GM11168 (cell line): Measurements from ENCODE around the gene MB21D2.
"Not testable (repeated sequence)": the region's sequence is repeated elsewhere in the genome, so short reads cannot be mapped to it uniquely, and the experiment has no call there.

Source experiments
- in situ Hi-C: fragments of 300-500 bp; cut with MboI; formaldehyde crosslinking; loops from one replicate; pipeline ENCODE4 v1.12.0; 2022; ENCODE audit warnings: low sequenced_read_pairs; ENCODE audit not compliant: unreplicated experiment

Gene MB21D2

DNA sequence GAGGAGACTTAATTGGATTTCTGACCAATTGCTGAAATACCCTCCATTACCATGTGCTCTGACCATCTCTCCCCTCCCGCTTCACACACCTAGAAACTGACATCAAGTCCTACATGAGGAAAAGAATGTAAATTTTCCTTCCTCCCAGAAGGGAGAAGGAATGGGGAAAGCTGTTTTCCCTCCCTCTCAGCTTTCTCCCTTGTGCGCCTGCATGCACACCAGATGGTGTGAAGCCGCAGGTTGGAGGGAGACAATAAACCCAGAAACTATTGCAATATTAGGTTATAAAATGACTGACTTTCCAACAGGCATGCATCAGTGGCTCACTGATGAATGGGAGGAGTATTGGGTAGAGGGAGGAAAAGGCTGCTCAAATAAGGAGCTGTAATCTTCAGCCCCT lies 50.9 kb downstream of the MB21D2 start:
- in situ Hi-C loops: no loop called here

DNA sequence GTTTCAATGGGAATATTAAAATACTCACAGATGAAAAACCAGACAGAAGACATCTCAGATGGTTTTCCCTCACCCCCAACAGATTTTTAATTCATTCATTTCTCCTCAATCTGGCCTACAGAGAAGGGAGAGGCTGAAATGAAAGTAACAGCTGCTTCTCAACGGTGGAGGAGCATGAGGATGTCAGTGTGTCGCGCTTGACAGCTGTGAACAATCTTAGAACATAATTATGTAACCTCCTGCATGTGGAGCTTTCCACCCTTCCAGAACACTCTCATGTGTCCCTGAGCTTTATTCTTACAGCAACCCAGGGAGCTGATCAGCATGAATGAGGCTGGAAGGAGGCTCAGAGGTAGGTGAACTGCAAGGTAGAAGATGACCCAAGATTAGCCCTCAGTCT lies 52.7 kb downstream of the MB21D2 start:
- in situ Hi-C loops: no loop called here

GRCh38 chr3:192863091-192863420 lies 54.6 kb downstream of the MB21D2 start:
- in situ Hi-C loops: no loop called here

GRCh38 chr3:192862408-192863090 lies 55.1 kb downstream of the MB21D2 start:
- in situ Hi-C loops: no loop called here

DNA sequence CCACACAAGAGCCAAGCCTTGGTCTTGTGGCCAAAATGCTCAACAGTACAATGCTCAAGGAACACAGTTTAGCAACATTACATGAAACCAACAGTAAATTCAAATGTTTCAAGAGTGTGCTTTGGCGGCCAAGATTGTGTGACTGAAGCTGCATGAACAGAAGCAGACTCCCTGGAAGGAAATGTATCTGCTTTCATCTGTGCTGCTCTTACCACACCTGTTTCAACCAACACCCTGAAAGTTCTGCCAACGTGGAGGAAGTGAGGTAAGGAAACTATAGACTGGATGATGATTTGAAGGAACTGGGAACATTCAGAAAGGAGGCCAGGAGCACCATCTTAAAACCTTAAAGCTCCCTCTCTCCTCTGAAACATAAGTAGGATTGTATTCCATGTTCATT lies 55.7 kb downstream of the MB21D2 start:
- in situ Hi-C loops: no loop called here

DNA sequence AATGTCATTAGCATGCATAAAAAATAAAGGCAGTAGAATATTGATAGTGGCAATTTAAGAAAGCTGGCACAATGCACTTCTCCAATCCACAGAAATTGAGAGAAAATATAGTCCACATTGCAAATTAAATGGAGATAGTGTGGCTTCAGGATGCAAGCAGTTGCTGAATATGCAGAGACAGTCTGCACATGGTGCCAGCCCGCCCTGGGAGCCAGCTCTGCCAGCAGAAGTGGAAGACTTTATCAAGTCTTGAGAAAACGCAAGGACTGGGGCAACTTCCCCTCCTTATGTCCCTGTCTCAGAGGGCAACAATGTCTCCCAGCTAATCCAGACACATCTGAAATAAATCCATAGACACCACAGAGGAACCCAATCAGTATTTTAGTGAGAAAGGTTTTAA lies 57.2 kb downstream of the MB21D2 start:
- in situ Hi-C loops: no loop called here

GRCh38 chr3:192858849-192859585 lies 58.6 kb downstream of the MB21D2 start:
- in situ Hi-C loops: no loop called here

- in situ Hi-C loops: no loop called here
These were observed 60.4 kb downstream of the MB21D2 start for GRCh38 chr3:192857260-192857661.

DNA sequence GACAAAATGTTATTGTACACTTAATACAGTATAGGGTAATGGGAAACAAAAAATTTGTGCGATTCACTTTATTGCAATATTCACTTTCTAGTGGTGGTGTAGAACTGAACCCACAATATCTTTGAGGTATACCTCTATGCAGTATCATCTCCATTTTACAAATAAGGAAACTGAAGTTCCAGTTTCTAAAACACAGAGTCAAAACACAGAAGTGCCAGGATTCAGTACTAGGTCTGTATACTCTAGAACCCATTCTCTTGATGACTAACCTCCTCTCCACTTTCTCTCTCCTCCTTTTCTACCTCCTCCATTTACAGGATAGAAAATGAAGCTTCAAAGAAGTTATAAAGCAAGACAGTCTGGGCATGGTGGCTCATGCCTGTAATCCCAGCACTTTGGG lies 62.2 kb downstream of the MB21D2 start:
- in situ Hi-C loops: no loop called here

DNA sequence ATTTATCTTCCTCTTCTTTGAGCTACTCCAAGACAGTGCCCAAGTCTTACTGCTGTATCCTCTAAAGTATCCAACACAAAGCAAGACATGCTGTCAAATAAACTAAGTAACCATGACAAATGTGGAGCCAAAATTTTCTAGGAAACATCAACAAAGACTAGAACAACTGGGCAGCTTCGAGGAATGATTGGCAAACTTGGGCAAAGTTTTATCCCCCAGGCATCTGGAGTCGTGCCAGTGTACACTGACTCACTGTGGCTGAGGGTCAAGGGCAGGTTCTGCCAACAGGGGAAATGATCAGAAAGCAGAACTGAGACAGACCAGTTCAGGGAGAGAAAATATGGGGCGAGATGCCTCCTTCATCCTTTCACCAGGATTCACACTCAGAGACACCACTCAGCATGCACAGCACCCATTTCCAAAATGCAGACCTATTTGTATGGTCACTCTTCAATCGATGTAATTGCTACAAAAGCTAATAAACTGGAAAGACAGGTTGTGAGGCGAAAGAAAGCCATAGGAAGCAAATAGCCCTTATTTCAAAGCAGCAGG lies 65.8 kb downstream of the MB21D2 start:
- in situ Hi-C loops: no loop called here

GRCh38 chr3:192850451-192850981 lies 67.1 kb downstream of the MB21D2 start:
- in situ Hi-C loops: no loop called here

DNA sequence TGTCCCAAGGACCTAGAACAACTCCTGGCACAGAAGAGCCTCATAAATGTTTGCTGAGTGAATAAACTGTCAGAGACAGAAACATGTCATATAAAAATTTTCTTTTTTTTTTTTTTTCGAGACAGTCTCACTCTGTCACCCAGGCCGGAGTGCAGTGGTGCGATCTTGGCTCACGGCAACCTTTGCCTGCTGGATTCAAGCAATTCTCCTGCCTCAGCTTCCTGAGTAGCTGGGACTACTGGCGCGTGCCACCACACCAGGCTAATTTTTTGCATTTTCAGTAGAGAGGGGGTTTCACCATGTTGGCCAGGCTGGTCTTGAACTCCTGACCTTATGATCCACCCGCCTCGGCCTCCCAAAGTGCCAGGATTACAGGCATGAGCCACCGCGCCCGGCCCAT lies 67.8 kb downstream of the MB21D2 start:
- in situ Hi-C loops: not testable (repeated sequence)

DNA sequence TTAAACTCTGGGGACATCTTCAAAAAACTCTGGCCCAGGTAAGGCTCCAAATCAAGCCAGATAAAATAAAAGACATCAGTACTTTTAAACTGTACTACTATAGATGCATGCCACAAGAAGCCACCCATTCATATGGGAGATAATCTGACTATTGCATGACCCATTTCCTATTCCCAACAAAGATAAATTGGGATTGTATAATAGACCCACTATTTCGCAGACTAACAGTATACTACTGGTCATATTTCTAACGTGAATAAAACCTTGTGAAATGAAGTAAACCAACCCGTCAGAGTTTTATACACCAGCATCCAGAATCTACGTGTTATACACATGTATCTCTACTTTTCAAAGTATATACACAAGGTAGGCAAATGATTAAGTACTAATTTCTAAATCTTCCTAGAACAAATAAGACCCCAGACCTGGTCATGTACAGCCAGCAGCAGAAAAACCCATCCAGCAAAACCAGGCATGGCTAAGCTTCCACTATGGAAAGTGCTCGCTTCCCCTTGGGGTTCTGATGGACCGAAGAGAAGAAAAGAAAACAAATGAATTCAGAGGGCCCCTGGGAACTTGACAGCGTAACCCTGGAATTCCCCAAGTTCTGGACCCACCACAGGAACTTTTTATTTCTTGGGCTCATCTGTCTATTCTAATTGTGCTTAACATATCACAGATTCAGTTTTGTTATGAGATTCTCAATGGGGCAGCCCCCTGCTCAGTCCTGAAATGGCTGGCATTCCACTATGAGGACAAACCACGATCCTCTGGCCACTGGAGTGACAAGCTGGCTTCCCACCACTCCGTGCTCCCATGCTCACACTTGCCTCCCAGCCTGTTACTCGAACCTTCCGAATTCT lies 69.1 kb downstream of the MB21D2 start:
- in situ Hi-C loops: no loop called here

- in situ Hi-C loops: no loop called here
These were observed 69.7 kb downstream of the MB21D2 start for GRCh38 chr3:192847941-192848340.

GRCh38 chr3:192845526-192845855 lies 72.2 kb downstream of the MB21D2 start:
- in situ Hi-C loops: no loop called here

DNA sequence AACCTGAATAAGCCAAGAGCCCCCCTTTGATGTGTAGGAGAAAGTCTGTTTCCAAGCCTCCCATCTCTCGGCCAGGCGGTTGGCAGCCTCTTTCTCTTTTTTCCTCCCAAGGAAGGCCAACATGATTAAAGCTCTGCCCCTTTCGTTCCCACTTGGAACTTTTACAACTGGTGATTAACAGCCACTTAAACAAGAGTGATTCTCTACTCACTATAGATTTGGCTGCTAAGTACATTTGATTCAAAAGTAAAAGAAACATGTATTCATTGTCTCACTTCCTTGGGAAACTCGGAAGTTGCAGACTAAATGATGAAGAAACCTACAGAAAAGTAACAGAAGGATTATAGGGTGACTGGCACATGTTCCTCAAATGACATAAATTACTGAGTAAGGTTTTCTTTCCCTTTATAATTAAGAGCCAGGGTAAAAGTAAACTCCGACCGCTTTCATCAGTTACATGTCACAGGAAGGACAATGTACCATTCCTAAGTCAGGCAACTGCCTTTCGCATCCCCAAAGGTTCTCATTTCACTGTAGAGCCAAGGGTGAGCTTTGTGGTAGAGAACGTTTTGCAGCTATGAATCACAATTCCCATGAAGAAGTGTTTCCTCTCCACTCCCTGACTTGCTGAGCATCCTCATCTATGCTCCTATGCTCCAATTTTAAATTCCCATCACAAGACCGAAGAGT lies 72.7 kb downstream of the MB21D2 start:
- in situ Hi-C loops: no loop called here

DNA sequence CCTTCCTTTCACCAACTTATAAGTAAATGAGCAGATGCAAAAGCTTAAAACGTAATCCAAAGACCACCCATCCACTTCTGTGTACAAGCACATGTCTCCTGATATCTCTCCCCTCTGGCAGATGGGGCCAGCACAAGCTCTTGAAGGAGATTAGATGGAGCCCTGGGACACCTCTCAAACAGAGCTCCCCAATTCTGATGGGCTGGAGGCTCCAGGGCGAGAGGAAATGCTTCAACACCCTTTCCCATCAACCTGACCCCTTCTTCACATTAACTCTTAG lies 73.2 kb downstream of the MB21D2 start:
- in situ Hi-C loops: no loop called here

DNA sequence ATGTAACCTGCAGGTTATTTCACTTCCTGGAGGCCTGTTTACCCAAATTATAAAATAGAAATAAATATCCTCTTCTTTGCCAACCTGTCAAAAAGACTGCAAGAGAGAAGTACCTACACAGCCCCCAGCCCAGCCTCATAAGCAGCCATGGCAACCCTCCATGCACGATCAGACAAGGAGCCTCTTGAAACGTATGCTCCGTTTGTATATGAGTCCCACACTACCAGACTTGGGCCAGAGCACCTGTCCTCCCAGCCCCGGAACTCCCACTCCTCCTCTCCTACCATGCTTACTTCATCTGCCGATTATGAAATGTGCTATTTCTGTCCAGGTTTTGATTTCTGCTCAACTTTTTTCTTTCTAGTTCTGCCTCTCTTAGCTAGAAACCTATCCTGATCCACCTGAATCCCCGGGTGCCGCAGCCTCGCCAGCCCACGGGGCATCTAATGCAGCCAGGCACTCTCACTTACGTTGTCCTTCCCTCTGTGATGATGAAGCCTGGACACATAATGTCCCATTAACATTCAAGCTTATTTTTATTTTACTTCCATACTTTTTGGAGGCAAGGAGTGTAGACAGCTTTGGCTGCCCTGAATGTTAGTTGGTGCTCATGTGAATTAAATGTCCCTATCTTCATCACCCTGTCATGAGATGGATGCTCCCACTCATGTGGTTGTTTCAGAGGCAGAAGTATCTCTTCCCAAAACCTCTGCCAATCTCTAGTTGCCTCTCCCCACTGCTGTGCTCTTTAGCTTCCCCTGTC lies 73.8 kb downstream of the MB21D2 start:
- in situ Hi-C loops: no loop called here

DNA sequence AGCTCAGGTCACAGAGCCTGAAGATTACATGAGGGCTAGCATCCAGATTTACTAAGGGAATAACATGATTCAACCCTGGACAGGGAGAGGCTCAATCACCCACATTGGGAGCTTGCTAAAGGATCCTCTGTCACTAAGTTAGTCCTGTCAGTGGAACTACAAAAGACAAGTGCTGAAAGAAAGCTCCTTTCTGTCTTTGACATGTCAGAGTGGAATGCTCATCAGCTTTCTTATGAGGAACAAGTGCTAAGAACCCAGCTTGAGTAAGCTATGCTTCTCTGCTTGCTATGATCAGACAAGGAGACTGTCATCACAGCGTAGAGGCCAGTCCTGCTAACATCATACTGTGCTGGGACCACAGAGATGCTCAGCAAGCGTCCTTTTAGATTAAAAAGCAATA lies 74.5 kb downstream of the MB21D2 start:
- in situ Hi-C loops: no loop called here

DNA sequence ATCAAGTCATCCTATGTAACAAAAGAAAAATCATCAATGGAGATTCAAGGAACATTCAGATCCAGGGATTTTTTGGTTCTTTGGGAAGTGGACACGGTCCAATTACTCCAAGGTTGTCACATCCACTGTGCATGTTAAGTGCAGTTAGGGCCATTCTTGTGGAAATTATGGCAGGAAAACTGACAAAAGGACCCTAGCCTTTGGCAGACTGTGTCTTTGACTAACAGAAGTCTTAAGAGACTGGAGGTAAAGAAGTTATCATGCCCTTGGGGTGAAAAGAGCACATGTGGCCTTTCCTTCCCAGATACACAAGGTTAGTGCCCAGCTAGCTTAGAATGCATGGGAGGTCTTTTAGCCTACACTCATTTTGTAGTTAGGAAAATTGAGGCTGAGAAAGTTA lies 74.9 kb downstream of the MB21D2 start:
- in situ Hi-C loops: no loop called here
